GM10266 (cell line): ENCODE results near the gene PTTG1IP2.
A peak's percentile ranks its signal among the peaks of the same experiment; 100 is the strongest.

ENCODE experiments used
- DNase-seq: peaks from one replicate; pipeline ENCODE4 v3.0.0; 2012; ENCODE audit errors: extremely low spot score
- CTCF ChIP-seq: IDR thresholded peaks from 2 replicates; pipeline ENCODE4 v1.5.1; 2012; ENCODE audit warnings: mild to moderate bottlenecking, low read depth; ENCODE audit not compliant: control insufficient read depth, insufficient read depth; ENCODE audit errors: missing control alignments

PTTG1IP2 gene

GRCh38 chr7:90502539-90502938 lies 33.1 kb downstream of the PTTG1IP2 start:
- DNase-seq, result no peak
- no peak for TF ChIP-seq CTCF

- no peak for DNase-seq
- no peak for TF ChIP-seq CTCF
Observed at GRCh38 chr7:90503367-90503766, 33.9 kb downstream of the PTTG1IP2 start.

DNA sequence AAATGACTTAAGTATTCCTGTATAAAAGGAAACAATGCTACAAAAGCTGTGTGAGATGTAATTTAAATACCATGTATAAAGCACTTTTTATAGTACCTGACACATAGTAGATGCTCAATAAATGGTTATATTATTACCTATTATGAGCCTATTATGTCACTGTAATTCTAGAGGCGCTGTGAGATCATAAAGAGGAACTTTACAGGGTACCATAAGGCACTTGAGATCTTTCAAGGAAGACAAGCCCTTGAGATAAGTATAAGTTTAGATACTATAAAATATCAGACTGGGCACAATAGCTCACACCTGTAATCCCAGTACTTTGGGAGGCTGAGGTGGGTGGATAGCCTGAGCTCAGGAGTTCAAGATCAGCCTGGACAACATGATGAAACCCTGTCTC lies 38.3 kb downstream of the PTTG1IP2 start:
- no peak for TF ChIP-seq CTCF
- DNase-seq, result no peak

DNA sequence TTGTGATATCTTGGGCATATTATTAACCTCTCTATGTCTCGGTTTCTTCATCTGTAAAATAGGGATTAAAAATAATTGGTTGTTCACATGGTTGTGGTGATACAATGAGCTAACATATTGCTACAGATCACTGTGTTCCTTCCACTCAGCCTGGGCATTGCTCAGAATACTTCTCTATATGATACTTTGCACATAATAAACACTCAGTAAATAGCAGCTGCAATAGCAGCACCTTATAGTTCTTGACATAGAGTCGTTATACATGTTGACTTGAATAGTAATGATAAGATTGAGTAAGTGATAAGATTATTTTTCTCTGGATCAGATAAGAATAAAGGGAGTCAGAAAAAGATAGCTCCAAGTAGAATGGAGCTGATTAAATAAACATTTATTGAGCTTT lies 42.3 kb downstream of the PTTG1IP2 start:
- no peak for DNase-seq
- no peak for TF ChIP-seq CTCF

- TF ChIP-seq CTCF, result no peak
- DNase-seq, result no peak
Observed at GRCh38 chr7:90512821-90513254, 43.4 kb downstream of the PTTG1IP2 start.

DNA sequence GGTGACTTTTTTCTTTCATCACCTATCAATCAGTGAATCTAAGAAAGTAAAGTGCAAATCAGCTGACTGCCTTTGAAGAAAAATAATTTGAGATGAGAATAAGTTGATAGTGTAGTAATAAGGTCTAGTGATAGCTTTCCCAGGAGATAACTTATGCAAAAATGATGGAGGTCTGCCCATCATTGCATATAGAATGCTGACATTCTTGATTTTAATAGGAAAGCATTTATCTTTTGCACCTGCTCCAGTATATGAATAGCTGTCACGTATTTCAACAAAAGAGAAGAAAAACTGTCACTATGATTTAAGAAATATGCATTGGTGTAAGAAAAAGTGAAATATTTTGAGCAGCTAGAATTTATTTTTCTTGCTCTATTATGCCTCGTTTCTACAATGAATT lies 46.8 kb downstream of the PTTG1IP2 start:
- DNase-seq, result no peak
- no peak for TF ChIP-seq CTCF

- TF ChIP-seq CTCF, result no peak
Observed at GRCh38 chr7:90518630-90519029, 49.2 kb downstream of the PTTG1IP2 start.

GRCh38 chr7:90520484-90520883 lies 51.0 kb downstream of the PTTG1IP2 start:
- DNase-seq, result no peak
- peak; percentile 30 for TF ChIP-seq CTCF

More at GRCh38 chr7:90518630-90519029, 49.2 kb downstream of the PTTG1IP2 start:
- DNase-seq, result no peak
